Activated CD8-positive, alpha-beta memory T cell treated with anti-CD3 and anti-CD28 coated beads for 4 hours (primary cell): ENCODE results near the gene ADCYAP1R1.

Source experiments
- DNase-seq, 2 donors: peaks; one replicate each; pipeline ENCODE4 v3.0.0-alpha.2; 2020; ENCODE audit warnings: low read depth in 2 of 2

Gene ADCYAP1R1

GRCh38 chr7:31051598-31052486 is at the start of gene ADCYAP1R1:
ADCYAP1R1 (plus strand) TSS chr7:31052308; CDS start chr7:31063265, 10,957 bp downstream.
- no peak for DNase-seq

DNA sequence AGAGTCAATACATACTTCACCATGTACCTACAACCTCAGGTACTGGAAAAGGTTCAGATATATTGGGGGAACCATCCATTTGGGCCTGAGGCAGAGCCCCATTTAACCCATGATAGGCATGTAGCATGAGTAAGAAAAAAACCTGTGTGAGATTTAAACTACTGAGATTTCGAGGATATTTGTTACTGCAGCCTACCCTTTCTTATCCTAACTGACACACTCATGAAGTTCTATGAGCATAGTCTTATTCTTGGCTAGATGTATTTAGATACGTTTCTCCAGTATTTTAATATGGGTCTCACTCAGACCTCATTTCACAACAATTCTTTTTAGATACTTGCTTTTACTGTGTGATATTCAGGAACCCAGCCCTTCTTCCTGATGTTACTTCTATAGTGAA is 49.0 kb upstream of the ADCYAP1R1 start:
- DNase-seq = no peak

- no peak for DNase-seq
Measured at GRCh38 chr7:31003721-31004120, 48.4 kb upstream of the ADCYAP1R1 start.

DNA sequence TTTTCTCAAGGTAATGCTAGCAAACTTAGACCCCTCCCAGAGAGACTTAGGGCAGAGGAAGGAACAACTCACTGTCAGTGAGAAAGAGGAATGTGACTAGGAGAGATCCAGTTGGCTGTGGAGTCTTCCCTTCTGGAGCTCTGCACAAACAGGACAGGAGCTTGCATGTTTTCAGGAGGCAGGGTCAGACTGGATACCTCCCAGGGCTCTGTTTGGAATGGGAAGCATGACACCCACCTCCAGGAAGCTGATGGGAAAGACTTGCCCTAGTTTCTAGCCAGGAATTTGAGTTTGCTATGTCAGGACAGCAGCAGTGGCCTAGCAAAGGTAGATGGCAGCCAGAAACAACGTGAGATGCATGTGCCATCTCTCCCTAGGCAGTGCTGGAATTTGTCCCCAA is 47.7 kb upstream of the ADCYAP1R1 start:
- no peak for DNase-seq

DNA sequence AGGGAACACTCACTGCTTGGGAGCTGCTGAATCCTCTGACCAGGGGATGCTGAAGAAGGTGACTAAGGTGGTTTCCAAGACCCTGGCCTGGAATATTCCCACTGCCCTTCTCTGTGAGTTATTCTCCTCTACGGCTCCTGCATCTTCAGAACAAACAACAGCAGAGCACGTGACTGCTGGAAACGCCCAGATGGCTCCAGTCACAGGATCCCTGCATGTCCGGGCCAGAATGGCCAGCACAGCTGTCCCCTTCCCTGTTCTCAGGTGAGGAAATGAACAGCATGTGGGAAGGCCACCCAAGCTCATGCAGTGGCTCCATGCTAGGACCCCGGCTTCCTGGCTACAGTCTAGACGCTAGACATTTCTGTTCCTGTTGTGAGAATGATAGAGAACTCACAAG is 45.3 kb upstream of the ADCYAP1R1 start:
- DNase-seq = no peak

GRCh38 chr7:31007634-31008033 is 44.5 kb upstream of the ADCYAP1R1 start:
- no peak for DNase-seq

DNA sequence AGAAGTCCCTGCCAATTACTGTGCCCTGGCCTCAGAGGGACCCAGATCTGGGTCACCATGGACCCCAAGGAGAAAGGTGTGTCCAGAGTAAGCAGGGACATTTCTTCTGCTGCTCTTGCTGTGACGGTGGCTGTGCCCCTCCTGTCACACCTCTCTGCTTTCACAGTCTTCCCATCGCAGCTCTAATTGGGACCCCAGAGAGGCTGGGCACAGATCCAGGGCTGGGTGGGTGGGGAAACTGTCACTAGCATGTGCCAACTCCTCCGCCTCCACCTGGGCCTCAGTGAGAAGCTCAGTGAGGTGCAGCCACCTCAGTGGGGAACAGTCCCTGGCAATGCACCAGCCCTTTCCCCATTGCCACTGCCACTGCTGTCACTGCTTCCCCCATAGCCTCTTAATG is 37.3 kb upstream of the ADCYAP1R1 start:
- no peak for DNase-seq

DNA sequence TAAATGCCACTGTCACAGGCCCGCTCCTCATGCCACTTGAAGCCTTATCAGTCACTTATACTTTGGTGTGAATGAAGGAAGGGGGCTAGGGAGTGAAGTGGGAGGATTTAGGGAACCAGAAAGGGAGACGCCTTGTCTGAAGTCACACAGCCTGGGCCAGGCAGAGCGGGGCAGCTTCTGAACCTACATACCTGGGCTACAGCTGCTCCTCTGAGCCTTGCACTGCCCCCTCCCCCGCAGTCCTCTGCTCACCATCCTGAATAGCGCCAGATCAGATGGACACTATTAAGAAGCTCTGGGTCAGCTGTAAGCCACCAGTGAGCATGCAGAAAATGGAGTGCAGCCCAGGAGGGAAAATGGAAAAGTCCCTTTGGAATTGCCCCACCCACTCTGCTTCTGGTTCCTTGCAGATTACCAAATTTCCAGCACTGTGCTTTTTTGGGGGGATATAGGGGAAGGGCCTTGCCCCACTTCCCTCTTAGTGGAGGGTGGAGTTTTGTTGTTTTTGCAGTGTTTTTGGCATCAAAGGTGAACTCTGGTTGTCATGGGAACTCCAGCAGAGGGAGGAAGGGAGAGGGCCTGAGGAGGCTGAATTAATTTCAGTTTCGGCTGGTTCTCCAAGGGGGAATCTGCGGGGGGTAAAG is 35.0 kb upstream of the ADCYAP1R1 start:
- DNase-seq = no peak

DNA sequence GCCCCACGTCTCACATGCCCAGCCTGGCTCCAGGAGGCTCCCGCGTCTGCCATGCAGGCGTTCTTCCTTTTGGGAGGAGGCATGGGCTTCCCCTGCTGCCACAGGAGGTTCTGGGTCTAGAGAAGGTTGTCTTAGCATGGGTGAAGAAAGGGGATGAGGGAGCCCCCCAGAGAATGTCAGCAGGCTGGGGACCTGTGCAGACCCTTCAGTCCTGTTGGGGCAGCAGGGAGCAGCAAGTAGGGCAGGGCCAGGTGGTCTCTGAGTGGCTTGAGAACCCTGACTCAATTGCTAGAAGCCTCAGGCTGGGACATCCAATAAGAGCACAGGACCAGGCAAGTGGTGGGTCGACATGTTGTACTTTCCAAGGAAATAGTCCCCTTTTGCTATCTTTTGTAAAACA is 34.4 kb upstream of the ADCYAP1R1 start:
- no peak for DNase-seq

DNA sequence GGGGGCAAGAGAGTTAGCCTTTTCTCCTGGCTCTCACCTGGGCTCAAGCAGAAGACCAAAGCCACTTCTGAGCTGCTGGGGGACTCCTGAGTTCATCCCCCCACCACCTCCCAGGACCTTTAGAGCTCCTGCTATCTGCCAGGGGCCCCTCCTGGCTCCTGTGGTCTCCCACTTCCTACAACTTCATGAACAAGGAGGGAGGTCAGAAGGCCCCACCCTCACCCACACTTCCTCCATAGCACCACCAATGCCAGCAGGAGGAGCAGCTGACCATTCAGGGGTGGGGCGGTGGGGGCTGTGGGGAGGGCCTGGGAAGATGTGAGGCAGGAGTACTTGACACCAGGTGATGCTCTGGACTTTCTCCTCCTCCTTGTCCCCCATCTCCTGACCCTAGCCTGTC is 32.6 kb upstream of the ADCYAP1R1 start:
- DNase-seq = no peak

DNA sequence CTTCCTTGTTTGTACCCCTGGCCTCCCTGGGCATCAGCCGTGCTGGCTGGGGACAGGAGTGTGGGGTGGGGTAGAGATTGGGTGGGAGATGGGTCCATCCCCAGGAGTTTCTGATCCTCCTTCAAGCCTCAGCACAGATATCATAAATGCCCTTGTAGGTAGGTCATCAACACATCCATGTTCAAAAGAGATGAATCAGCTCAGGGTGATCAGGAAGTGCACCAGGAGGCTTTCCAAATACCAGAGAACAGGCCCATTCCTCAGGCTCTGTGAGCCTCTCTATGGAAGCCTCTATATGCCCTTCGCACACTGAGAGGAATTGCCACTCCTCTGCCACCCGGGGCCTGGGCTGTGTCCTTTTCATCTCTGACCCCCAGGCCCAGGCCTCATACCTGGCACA is 31.9 kb upstream of the ADCYAP1R1 start:
- DNase-seq = no peak

DNA sequence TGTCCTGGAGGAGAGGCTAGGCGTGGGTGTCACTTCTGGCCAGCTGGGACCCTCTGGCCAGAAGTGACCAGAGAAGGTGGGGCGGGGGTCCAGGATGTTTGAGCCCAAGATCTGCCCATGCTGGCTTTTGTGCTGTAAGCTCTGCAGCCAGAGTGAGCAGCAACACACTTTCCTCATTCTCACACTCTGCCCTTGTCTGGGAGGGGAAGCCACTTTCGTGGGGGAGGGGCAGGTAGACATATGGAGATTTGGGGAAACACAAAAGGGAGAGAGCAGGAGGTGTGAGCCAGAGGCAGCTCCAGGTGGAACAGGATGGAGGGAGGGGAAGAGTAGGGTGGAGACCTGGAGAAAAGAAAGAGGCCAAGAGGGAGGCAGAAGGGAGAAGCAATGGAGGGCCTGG is 31.5 kb upstream of the ADCYAP1R1 start:
- DNase-seq = no peak

DNA sequence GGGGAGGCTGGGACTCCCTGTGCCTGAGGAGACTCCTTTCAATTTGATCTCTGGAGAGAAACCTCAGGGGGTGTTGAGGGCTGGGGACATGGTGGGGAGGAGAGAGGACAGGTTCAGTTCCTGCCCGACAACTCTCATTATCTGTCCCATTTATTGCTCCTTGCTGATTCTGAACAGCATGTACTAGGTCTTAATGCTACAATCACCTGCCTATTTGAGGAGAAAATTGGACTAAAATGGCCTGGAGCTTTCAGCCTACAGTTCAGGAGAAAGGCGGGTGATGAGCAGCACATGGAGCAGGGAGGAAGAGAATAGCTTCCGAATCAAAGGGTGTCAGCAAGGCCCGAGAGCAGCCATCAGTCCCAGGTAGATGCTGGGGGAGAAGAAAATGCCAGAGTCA is 30.0 kb upstream of the ADCYAP1R1 start:
- DNase-seq = no peak

GRCh38 chr7:31022726-31023125 is 29.4 kb upstream of the ADCYAP1R1 start:
- no peak for DNase-seq

DNA sequence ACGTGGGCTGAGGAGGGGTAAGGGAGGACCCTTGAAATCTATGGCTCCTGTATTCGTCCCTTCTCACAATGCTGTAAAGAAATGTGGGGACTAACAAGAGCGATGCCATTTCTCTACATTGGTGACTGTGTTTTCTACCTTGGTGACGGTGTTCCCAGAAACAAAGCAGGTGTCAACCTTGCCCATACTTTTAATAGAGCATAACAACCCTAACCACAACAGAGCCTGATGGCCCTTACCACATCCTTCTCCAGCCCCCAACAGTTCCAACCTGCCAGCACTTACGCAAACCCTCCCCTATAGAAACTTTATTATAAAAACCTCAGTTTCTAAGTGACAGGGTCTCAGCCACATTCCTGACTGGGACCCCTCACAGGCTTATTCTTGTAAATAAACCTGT is 28.2 kb upstream of the ADCYAP1R1 start:
- no peak for DNase-seq

DNA sequence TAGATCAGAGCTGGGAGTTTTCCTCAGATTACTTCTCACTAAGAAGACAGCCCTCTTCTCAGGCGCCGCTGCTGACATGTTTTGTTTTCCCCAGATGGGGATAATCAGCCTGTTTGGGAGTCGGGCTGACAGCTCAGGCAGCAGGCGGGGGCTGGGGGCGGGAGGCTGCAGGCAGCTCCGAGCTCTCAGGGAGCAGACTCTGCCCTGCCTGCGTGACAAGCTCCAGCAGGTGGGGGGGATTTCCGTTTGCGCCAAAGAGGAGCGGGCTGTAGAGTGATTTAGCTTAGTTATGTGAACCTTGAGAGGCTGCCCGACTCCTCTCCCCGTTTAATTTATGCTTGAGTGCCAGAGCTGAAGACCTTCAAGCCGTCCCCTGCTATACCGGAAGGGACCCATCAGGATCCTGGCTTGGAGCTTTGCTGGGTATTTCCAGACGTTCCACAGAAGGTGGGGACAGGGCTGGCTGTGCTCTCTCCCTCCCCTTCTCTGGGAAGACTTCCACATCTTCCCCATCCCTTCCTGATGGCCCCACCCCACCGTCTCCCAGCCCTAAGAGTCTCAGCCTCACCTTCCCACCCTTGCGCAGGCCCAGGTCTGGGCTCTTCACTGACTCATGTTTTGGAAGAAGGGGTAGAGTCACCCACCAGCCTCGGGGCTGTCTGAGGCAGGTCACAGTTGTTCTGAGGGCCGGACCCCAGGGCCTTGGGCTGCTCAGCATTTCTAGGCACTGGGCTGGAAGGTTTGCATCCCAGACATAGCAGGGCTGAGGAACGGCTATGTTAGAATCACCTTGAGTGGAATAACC is 24.7 kb upstream of the ADCYAP1R1 start:
- DNase-seq = no peak

GRCh38 chr7:31028006-31028405 is 24.1 kb upstream of the ADCYAP1R1 start:
- DNase-seq = no peak

GRCh38 chr7:31028417-31028992 is 23.6 kb upstream of the ADCYAP1R1 start:
- no peak for DNase-seq

DNA sequence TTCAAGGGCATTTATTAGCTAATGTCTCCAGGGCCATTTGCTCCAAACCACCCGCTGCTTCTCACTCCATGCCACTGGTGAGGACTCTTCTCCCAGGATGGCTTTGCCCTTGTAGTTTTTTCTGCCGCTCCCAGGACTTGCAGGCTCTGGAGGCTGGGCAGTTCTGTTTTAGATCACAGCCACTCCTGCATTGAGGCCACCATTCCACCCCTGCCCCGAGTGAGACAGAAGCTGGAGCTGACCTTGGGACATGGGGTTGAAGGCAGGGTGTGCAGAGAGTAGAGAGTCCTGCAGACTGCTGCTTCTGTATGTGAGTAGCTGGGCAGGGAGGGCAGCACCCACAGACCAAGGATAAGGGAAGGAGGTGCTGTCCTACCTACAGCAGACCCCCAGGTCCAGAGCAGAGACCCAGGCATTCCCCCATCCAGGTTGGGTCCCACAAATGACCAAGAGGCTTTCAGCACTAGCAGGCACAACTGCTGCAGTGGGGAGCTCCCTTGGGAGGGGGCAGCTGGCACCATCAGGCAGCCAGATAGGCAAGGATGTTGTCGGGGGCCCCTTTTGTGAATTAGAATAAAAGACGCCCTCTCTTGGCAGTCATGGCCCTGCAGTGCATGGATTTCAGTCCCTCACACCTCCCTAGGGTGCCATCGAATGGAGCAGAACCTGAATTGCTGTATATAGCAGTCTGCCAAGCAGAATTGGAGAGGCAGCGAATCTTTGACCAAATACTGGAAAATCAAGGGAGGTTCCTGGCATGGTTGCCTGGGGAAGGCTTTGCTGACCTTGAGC is 22.7 kb upstream of the ADCYAP1R1 start:
- no peak for DNase-seq

DNA sequence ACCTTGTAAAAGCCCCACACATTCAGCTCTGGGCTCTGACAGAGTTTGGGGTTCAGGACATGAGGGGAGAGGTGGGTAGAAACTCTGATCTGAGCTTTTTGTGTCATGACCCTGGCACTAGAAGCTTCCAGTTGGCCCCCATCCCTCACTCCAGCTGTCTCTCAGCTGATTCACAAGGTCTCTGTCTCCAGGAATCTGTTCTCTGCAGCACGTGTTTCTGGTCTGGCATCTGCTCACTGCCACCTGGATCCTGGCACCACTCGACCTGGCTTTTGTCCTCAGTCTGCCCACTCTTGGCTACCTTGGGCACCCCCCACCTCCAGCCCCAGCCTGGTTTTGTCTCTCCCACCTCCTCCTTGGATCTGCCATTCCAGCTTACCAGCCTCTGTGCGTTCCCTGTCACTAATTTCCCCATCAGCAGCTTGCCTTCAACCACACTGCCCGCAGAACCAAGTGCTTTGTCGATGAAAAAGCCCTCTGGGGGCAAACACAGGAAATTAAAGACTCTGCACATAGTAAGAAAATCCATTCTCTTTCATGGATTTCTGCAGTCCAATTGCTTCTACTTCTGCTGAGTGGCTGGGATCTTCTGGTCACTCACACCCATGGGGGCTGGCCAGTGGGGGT is 18.3 kb upstream of the ADCYAP1R1 start:
- DNase-seq = no peak

DNA sequence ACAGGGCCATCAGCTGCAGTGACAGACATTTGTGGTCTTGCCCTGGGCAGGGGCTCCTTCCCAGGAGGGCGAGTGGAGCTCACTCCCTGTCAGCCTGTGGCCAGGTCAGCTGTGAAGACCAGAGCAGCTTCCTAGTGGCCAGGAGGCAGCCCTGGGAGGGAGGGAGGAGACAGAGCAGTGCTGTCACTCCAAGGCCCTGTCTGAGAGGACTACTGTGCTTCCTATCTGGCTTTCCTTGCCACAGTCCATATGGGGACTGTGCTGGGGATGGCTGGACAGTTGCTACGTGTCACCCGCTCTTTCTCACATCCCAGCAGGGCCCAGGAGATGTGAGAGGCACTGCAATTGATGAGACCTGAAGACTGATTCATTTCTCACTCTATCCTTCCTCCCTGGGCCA is 15.2 kb upstream of the ADCYAP1R1 start:
- DNase-seq = no peak
